ENCODE data around the gene FAM240A.

Gene FAM240A

DNA sequence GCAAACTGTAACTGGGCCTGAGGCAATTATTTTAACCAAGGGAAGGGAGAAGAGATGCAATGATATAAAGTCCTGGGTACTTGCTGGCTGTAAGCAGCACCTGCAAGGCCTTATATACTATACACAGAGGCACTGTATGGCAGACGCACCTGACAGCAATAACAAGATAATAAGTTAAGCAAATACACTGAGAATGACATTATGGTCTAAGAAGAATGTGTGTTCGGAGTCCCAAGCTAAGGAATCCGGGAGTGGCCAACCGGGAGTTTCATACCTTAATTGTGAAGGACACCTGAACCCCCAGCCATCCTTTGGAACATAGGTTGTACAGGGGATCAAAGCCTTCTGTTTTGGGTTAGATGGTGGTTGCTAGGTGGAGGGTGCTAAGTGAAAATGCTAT is 13.7 kb downstream of the FAM240A start:
- no peak for DNase-seq (ENCODE audit: low read depth)

DNA sequence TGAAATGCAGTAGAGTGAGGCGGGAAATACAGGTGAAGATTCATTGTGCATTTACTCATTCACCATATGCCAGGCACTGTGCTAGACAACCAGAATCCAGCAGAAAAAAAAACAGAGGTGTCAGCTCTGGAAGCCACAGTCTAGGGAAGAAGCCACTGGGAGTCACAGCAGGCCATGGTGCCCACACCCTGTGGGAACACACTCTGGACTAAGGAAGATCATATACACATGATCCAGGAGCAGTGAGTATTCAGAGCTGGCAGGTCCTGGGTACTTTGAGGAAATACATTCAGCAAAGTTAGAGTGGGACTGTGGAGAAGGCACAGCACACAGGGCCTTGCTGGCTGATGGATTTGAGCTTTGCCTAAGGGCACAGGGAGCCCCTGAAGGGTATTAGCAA is 14.8 kb downstream of the FAM240A start:
- no peak for DNase-seq (ENCODE audit: low read depth)

DNA sequence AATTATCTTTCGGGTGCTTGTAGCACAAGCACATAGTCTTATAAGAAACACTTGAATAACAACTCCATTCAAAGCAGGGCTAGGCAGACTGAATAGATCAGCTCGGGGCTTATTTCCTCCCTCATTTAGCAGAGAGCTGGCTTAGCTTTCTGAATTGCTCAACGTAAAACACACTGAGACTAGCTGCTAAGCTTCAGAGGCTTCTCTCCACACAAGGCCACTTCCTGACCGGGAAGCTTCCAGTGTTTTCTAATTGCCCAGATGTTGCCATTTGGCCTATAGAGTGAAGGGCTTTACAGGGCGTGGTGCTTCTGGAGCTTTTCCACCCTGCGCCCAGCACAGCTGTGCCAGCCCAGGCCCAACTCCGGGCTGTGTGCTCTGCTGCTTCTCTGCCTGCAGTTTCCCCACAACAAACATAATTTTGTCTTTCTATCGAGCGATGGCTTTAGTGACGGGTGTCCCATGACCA is 16.6 kb downstream of the FAM240A start:
- DNase-seq (ENCODE audit: low read depth) = no peak

DNA sequence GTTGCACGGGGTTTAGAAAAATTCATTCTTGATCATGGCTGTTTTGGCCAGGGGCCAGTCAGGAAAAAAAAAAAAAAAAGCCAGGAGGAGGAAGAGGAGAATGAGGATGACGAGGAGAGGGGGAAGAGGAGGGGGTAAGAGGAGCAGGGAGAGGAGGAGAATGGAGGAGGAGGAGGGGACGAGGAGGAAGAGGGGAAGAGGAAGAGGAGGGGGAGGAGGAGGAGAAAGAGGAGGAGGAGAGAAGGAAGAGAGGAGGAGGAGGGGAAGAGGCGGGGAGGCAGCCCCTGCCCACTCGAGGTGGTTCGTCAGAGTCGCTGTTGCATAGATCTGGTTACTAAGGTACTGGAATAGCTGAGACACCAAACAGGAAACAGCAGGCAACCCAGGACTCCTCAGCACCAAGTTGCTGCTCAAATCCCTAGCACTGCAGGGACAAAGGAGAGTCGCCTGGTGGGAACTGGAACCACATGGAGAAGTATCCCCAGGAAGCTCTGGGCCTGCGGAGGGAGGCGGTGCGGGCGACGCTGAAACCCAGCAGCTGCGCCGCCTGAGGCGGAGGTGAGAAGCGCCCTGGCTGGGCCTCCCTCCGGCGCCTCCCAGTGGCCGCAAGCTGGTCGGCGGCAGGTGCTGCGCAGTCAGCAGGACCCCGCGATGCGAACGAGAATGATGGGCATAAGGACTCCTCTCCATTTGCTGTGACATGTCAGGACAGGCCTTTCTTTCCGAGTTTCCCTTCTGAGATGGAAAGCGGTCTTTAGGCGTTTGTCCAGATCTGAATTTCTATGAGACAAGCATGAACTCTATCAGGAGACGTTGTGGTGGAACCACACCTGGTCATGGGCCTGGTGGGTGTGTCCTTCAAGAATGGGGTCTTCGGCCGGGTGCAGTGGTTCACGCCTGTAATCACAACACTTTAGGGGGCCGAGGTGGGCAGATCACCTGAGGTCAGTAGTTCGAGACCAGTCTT is 17.5 kb downstream of the FAM240A start:
- DNase-seq (ENCODE audit: low read depth) = peak; percentile 71

DNA sequence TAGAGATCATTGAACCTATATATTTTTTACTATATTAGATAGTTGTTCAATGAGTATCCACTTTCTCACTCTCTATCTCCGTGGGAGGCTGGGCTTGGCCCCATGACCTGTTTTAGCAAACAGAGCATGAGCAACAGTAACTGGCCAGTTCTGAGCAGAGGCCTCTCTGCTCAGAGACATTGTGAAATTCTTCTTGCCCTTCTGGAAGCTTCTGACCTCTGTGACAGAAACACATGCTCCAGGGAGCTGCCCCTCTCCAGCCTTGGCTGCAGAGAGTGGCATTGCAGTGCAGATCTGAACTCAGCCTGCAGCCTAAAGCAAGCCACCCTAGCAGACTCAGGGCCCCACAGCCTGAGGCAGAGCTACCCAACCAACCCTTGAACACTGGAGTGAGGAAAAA is 20.5 kb downstream of the FAM240A start:
- DNase-seq (ENCODE audit: low read depth) = no peak

DNA sequence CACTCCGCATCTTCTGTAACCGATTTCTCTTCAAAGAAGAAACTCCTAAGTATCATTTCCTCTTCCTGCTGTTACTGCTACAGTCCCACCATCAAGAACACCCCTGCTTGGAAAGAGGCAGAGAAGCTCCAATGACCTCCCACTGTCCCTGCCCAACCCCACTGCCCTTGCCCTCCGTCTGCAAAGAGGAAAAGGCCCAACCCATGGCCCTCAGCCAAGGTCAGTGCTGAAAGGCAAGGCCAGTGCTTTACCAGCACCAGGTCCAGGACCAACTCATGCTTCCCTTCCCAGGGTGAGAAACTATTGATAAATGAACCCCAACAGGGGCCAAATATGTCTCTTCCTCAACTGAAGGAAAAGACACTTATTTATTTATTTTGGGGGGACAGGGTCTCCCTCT is 22.5 kb downstream of the FAM240A start:
- DNase-seq (ENCODE audit: low read depth) = no peak

DNA sequence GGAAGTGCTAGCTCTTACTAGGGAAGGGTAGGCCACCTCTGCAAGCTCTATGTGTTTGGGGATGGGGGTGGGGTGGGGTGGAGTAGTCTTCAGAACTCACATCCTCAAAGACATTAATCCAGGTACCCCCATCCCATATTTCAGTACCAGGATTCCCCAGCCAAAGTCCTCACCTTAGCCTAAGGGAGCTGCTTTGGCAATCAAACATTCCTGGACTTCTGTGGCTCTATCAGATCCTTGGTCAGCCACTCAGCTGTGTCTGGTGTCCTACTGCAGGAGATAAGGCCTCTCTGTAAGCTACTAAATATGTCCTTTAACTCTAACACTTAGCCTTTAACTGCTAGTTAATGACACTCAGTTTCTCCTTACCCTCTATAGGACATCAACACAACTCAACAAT is 26.9 kb downstream of the FAM240A start:
- DNase-seq (ENCODE audit: low read depth) = no peak

DNA sequence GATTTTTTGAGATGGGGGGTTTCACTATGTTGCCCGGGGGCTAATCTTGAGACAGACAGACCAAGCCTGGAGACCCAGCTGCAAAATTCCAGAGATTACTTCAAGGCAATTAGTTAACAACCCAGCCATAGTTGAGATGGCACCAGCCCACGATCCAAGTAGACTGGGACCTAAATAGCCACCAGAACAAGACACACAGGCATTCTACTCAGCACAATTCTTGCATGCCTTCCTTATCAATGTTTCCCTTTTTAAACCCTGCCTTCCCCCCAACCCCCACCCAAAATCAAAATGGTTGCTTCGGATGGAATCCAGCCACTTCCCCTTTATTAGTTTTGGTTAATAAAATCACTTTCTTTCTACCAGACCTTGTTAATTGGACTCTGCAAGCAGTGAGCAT is 28.6 kb downstream of the FAM240A start:
- no peak for DNase-seq (ENCODE audit: low read depth)

DNA sequence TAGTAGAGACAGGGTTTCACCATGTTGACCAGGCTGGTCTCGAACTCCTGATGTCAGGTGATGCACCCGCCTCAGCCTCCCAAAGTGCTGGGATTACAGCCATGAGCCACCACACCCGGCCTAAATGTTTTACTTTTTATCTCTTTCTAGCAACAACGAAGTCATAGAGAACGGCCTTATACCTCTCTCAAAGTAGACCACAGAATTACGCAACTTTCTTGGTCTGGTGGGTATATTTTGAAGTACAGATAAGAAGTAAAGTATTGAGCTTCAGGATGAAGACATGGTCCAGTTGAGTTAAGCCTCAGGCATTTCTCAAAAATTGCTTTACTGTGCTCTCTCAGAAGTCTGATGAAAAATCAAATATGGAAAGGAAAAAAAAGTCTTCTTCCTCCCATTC is 30.6 kb downstream of the FAM240A start:
- DNase-seq (ENCODE audit: low read depth) = no peak

DNA sequence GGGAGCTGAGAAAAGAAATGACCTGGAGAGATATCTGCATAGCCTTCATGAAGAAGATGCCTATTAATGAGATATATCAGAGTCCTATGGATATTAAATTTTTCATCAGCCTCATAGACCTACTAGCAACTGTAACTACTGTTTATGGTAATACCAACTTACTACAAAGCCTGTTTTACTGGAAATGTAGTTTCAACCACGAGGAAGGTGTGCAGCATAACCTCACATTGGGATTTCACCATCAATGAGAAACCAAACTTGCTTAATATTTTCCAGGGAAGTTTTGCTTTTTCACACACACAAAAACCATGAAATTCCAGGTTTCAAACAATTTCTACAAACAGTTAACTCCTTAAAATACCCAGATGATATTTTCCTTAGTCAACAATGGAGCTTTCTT is 31.4 kb downstream of the FAM240A start:
- no peak for DNase-seq (ENCODE audit: low read depth)

DNA sequence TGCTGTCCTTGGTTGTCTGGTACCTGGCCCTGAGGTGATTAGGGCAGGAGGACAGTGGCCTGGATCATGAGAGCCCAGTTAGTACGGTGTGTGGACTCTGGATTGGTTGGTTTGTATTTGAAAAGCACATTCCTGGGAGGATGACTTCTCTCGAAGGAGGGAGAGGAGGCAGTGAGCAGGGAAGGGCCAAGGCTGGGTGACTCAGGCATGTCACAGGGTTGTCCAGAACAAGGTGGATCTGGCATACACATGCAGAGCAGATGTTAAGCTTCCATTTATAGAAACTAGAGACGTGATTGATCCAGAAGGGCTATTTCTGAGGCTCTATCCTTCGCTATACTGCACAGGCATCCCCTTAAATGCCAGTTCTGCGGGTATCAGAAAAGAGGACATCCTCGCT is 34.4 kb downstream of the FAM240A start:
- no peak for DNase-seq (ENCODE audit: low read depth)

DNA sequence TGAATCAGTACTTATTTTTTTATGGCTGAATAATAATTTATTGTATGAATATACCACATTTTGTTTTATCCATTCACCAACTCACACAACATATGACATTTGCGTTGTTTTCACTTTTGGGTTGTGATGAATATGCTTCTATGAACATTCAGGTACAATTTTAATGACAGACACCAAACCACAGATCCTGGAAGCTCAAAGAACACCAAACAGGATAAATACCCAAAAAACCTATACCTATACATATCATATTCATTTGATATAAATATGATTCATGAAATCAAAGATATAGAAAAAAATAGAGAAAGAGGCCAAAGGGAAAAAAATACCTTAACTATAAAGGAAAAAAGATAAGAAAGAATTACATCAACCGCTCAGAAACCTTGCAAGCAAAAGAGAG is 35.8 kb downstream of the FAM240A start:
- DNase-seq (ENCODE audit: low read depth) = no peak

DNA sequence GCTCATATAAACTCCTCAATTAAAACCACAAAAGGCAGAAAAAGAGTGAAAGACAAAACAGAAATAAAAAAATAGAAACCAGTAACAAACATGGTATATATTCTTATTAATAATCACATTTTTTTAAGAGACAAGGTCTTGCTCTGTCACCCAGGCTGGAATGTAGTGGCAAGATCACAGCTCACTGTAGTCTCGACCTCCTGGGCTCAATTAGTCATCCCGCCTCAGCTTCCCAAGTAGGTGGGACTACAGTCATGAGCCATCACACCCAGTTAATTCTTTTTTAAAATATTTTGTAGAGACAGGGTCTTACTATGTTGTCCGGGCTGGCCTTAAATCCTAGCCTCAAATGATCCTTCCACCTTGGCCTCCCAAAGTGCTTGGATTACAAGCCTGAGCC is 37.1 kb downstream of the FAM240A start:
- no peak for DNase-seq (ENCODE audit: low read depth)

DNA sequence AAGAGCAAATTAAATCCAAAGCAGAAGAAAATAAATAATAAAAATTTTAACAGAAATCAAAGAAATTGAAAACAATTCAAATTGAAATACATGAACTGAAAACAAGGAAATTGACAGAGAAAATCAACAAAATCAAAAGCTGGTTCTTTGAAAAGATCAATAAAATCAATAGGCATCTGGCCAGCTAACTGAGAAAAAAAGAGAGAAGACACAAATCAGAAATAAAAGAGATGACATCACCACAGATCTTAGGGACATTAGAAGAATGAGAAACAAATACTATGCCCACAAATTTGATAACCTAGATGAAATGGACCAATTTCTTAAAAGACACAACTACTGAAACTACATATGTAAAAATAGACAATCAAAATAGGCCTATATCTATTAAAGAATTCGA is 38.8 kb downstream of the FAM240A start:
- no peak for DNase-seq (ENCODE audit: low read depth)

DNA sequence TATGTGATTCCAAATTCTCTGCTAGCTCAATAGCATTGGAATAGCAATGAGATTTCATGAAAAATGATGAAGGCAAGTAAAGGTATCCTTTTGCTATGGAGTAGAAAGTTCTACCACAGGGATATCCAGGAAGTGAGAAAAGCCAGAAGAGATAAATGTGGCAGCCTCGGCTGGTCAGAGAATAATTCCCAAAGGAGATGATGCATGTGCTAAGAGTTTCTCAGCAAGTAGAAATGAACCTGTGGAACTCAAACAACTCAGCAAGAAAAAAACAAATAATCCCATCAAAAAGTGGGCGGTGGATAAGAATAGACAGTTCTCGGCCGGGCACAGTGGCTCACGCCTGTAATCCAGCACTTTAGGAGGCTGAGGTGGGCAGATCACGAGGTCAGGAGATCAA is 42.9 kb downstream of the FAM240A start:
- no peak for DNase-seq (ENCODE audit: low read depth)

DNA sequence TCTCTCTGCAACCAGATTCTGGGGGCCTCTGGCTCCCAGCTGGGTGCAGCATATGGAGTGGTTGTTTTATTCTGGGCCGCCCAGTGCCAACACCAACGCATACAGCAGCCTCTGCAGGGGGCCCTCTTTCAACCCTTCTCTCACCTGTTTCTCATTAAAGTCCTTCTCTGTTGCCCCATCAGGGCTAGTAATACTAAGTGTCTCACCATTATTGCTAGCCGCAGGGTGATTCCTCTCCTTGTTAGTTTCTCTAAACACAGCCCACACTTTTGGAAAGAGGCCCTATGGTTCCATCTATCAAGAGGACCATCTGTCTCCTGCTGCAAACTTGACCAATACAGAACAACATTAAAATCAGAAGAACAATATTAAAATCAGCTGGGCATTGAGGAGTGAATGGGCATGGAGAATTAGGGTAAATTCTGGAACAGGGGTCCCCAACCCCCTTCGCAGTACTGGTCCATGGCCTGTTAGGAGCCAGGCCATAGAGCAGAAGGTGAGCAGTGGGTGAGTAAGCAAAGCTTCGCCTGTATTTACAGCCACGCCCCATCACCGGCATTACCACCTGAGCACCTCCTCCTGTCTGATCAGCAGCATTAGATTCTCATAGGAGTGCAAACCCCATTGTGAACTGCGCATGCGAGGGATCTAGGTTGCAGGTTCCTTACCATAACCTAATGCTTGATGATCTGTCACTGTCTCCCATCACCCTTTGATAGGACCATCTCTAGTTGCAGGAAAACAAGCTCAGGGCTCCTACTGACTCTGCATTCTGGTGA is 44.6 kb downstream of the FAM240A start:
- DNase-seq (ENCODE audit: low read depth) = no peak

DNA sequence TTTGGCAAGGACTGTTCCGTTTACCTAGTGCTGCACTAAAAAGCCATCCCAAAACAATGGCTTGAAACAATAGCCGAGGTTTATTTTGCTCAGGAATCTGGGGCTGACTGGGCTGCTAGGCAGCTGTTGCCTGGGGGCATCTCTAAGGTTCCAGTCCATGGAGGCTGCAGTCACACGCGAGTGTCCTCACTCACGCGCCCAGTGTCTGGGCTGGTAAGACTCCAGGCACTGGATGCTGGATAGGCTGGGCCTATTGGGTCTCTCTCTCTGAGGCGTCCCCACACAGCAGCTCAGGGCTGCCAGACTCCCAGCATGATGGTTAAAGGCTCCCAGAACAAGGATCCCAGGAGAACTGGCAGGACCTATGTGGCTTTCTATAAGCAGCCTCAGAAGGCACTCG is 47.0 kb downstream of the FAM240A start:
- DNase-seq (ENCODE audit: low read depth) = no peak

DNA sequence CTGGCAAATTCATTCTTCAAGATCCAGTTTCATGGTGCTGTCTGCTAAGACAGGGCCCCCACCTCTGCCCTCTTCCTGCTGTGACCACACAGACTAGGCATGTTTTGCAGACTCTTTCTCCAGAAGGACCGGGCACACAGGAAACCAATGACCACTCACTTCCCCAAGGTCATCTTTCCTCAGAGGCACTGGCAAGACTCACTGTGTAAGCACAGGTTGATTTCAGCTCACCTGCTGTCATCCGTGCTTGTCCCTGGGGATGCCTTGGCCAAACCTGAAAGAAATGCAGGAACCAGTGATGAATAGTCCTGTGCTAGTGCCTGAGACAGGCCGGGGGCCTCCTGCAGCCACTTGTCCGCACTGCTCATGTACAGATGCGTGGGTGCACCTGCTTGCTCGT is 47.7 kb downstream of the FAM240A start:
- no peak for DNase-seq (ENCODE audit: low read depth)

DNA sequence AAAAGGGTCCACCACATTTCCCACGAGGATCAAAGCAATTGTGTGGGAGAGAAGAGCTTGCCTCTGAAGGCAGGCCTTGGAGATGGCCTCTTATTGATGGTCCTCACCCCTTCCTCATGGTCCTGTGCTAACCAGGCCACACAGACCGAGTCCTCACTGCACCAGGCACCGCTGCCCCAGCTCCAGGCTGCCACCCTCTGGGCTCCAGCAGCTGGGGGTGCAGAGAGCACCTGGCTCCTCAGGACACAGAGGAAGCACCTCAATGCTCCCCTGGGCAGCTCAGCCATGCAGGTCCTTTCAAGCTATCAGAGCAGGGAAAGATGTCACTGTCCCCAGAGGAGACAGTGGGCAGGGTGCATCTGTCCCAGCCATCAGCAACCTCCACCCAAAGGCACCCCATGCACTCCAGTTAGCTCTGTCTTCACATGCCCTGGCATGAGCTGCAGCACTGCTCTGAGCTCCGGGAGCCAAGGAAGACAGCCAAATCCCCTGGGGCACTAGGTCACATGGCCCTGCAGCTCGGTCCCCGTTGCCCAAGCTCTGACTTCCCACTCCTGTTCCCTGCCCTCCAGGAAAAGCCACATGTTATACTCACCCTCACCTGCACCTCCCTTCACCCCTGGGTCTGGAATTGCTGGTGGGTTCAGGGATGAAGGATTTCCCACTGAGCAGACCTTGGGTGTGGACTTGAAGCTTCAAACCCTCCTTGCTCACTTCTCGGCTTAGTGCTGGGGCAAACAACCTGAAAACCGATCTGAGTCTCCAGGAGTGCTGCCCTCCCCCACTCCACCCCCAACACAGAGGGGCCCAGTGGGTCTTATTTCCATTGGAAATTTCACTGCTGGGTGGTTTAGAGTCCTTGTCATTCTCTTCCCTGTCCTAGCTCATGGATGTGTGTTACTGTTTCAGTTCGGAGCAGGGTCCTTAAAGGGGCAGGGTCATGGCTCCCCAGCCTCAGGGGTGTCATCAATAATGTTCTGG is 48.5 kb downstream of the FAM240A start:
- DNase-seq (ENCODE audit: low read depth) = no peak

DNA sequence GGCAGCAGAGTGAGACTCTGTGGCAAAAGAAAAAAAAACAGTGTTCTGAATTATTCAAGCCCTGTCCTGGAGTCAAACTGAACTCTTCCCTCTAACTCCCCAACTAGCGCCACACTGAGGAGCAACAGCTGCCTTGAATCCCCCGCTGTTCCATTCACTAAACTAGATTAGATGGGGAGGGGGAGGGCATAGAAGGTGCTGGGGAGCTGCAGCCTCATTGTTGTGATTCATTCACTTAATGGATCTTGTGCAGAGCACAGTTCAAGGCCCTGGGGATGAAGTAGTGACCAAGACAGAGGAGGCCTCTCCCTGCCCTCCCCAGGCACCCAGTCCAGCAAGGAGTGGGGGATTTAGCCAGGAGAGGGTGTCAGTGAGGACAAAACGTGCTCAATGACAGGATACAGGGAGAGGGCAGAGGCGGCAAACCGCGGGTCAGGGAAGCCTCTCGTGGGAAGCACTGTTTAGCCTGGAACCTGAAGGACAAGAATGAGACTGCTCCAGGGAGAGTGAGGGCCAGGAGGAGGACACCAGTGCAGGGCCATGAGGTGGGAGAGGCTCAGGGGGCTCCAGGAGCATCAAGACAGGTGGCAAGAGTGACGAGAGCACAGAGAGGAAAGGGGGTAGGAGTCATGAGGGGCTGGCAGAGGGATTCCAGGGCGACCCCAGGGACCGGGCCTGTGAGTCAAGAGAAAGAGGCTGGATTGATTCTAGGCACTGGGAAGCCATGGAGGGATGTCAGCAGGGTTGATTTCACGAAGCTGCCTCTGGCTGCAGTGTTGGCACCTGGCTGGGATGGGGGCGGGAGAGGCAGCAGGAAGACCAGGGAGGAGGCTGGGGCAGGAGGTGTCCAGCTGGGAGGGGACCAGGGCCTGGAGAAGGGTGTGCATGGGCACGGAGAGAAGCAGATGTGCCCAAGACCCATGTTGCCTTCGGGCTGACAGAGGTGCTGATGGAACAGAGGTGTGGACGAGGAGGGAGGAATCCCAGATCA is 49.7 kb downstream of the FAM240A start:
- DNase-seq (ENCODE audit: low read depth) = no peak
